GM19372 (cell line): ENCODE data around the gene DSC1.

Experiments
- ATAC-seq: cut with Tn5 transposase; IDR thresholded peaks from one replicate; pipeline ENCODE4 v1.9.1; 2021; ENCODE audit warnings: mild to moderate bottlenecking, low read depth, moderate library complexity; ENCODE audit not compliant: unreplicated experiment

Gene DSC1

GRCh38 chr18:31112804-31113203, 49.9 kb downstream of the DSC1 start:
- no peak for ATAC-seq

- no peak for ATAC-seq
Measured at GRCh38 chr18:31105733-31106132, 56.9 kb downstream of the DSC1 start.

GRCh38 chr18:31104444-31104843, 58.2 kb downstream of the DSC1 start:
- no peak for ATAC-seq

GRCh38 chr18:31103423-31103822, 59.2 kb downstream of the DSC1 start:
- ATAC-seq = no peak

GRCh38 chr18:31102941-31103340, 59.7 kb downstream of the DSC1 start:
- ATAC-seq = no peak

GRCh38 chr18:31102025-31102684, 60.5 kb downstream of the DSC1 start, which contains the start of gene DSC2:
Gene DSC2, minus strand, starts transcription at chr18:31102421. Its CDS starts 450 bp downstream, at chr18:31101971.
- ATAC-seq = no peak

GRCh38 chr18:31101183-31102024, 61.3 kb downstream of the DSC1 start:
- no peak for ATAC-seq

GRCh38 chr18:31100436-31101182, 62.0 kb downstream of the DSC1 start:
- no peak for ATAC-seq

GRCh38 chr18:31099450-31100230, 63.0 kb downstream of the DSC1 start:
- no peak for ATAC-seq

GRCh38 chr18:31098878-31099277, 63.8 kb downstream of the DSC1 start:
- no peak for ATAC-seq

- ATAC-seq = no peak
Measured at GRCh38 chr18:31097666-31098065, 65.0 kb downstream of the DSC1 start.

GRCh38 chr18:31093880-31094279, 68.8 kb downstream of the DSC1 start:
- no peak for ATAC-seq

- no peak for ATAC-seq
Measured at GRCh38 chr18:31093294-31093693, 69.4 kb downstream of the DSC1 start.

GRCh38 chr18:31091350-31091749, 71.3 kb downstream of the DSC1 start:
- no peak for ATAC-seq

GRCh38 chr18:31088532-31088931, 74.1 kb downstream of the DSC1 start:
- ATAC-seq = no peak

GRCh38 chr18:31079973-31080372, 82.7 kb downstream of the DSC1 start:
- no peak for ATAC-seq
